Measurements from ENCODE around the gene RAI1.
"Not testable (repeated sequence)": the region's sequence is repeated elsewhere in the genome, so short reads cannot be mapped to it uniquely, and the experiment has no call there.

Gene RAI1

GRCh38 chr17:17689312-17689711 is 8.1 kb downstream of the RAI1 start:
- H3K9me3 ChIP-seq (ENCODE audit: control insufficient read depth in 5 of 5, low read length in 5 of 5), result no peaks in the 10 kb centered on the region
- no peaks in the 10 kb centered on the region for H3K36me3 ChIP-seq (ENCODE audit: control insufficient read depth in 5 of 5, insufficient read depth in 5 of 5, low read length in 5 of 5)
- H3K4me3 ChIP-seq (ENCODE audit: low read depth in 1 of 5, low read length in 5 of 5), result no peak overlapping the region
- H3K9ac ChIP-seq (ENCODE audit: low read length in 5 of 5), result no peak overlapping the region
- H3K27me3 ChIP-seq (ENCODE audit: control insufficient read depth in 5 of 5, insufficient read depth in 4 of 5, low read length in 5 of 5), result no peaks in the 10 kb centered on the region
- H3K27ac ChIP-seq (ENCODE audit: low read depth, low read length), result no peak overlapping the region
- peaks cover 6 to 54% (median 44%) of the 10 kb centered on the region in 5 donors for H3K4me1 ChIP-seq (ENCODE audit: control insufficient read depth in 5 of 5, insufficient read depth in 5 of 5, low read length in 5 of 5)

- peaks cover 6 to 56% (median 41%) of the 10 kb centered on the region in 5 donors for H3K4me1 ChIP-seq (ENCODE audit: control insufficient read depth in 5 of 5, insufficient read depth in 5 of 5, low read length in 5 of 5)
- H3K36me3 ChIP-seq (ENCODE audit: control insufficient read depth in 5 of 5, insufficient read depth in 5 of 5, low read length in 5 of 5), result not testable (repeated sequence)
These were observed 9.0 kb downstream of the RAI1 start for GRCh38 chr17:17690233-17690632.

GRCh38 chr17:17691468-17692263 is 10.4 kb downstream of the RAI1 start:
- H3K4me3 ChIP-seq (ENCODE audit: low read depth in 1 of 5, low read length in 5 of 5), result no peak overlapping the region
- peak overlapping the region in 1 of 5 donors; percentile 52 for H3K9ac ChIP-seq (ENCODE audit: low read length in 5 of 5)
- H3K27ac ChIP-seq (ENCODE audit: low read depth, low read length), result no peak overlapping the region
- H3K9me3 ChIP-seq (ENCODE audit: control insufficient read depth in 5 of 5, low read length in 5 of 5), result no peaks in the 10 kb centered on the region
- H3K4me1 ChIP-seq (ENCODE audit: control insufficient read depth in 5 of 5, insufficient read depth in 5 of 5, low read length in 5 of 5), result peaks cover 6 to 54% (median 45%) of the 10 kb centered on the region in 5 donors
- no peaks in the 10 kb centered on the region for H3K27me3 ChIP-seq (ENCODE audit: control insufficient read depth in 5 of 5, insufficient read depth in 4 of 5, low read length in 5 of 5)
- H3K36me3 ChIP-seq (ENCODE audit: control insufficient read depth in 5 of 5, insufficient read depth in 5 of 5, low read length in 5 of 5), result no peaks in the 10 kb centered on the region

More at GRCh38 chr17:17690233-17690632, 9.0 kb downstream of the RAI1 start:
- H3K9me3 ChIP-seq (ENCODE audit: control insufficient read depth in 5 of 5, low read length in 5 of 5); H3K27me3 ChIP-seq (ENCODE audit: control insufficient read depth in 5 of 5, insufficient read depth in 4 of 5, low read length in 5 of 5); H3K4me3 ChIP-seq (ENCODE audit: low read depth in 1 of 5, low read length in 5 of 5); H3K27ac ChIP-seq (ENCODE audit: low read depth, low read length): not testable (repeated sequence)
- peak overlapping the region in 1 of 5 donors; percentile 64 for H3K9ac ChIP-seq (ENCODE audit: low read length in 5 of 5)

- Histone ChIP-seq H3K9me3 (ENCODE audit: control insufficient read depth in 5 of 5, low read length in 5 of 5) (no peaks in the 10 kb centered on the region), H3K36me3 (ENCODE audit: control insufficient read depth in 5 of 5, insufficient read depth in 5 of 5, low read length in 5 of 5) (no peaks in the 10 kb centered on the region), H3K27me3 (ENCODE audit: control insufficient read depth in 5 of 5, insufficient read depth in 4 of 5, low read length in 5 of 5) (no peaks in the 10 kb centered on the region), H3K9ac (ENCODE audit: low read length in 5 of 5) (peak overlapping the region in 2 of 5 donors; percentile 3 to 84), H3K4me1 (ENCODE audit: control insufficient read depth in 5 of 5, insufficient read depth in 5 of 5, low read length in 5 of 5) (peaks cover 6 to 61% (median 52%) of the 10 kb centered on the region in 5 donors), H3K27ac (ENCODE audit: low read depth, low read length) (peak overlapping the region; percentile 97), H3K4me3 (ENCODE audit: low read depth in 1 of 5, low read length in 5 of 5) (no peak overlapping the region)
These were observed 11.3 kb downstream of the RAI1 start for GRCh38 chr17:17692353-17693252.

- Histone ChIP-seq H3K9ac (ENCODE audit: low read length in 5 of 5) (peak overlapping the region; percentile 81 to 88 (median 84)), H3K36me3 (ENCODE audit: control insufficient read depth in 5 of 5, insufficient read depth in 5 of 5, low read length in 5 of 5) (no peaks in the 10 kb centered on the region), H3K27me3 (ENCODE audit: control insufficient read depth in 5 of 5, insufficient read depth in 4 of 5, low read length in 5 of 5) (no peaks in the 10 kb centered on the region), H3K4me1 (ENCODE audit: control insufficient read depth in 5 of 5, insufficient read depth in 5 of 5, low read length in 5 of 5) (peaks cover 8 to 70% (median 62%) of the 10 kb centered on the region in 5 donors), H3K9me3 (ENCODE audit: control insufficient read depth in 5 of 5, low read length in 5 of 5) (no peaks in the 10 kb centered on the region), H3K27ac (ENCODE audit: low read depth, low read length) (peak overlapping the region; percentile 97), H3K4me3 (ENCODE audit: low read depth in 1 of 5, low read length in 5 of 5) (peak overlapping the region; percentile 27 to 68 (median 58))
These were observed 12.3 kb downstream of the RAI1 start for GRCh38 chr17:17693253-17694168.

- no peaks in the 10 kb centered on the region for H3K36me3 ChIP-seq (ENCODE audit: control insufficient read depth in 5 of 5, insufficient read depth in 5 of 5, low read length in 5 of 5)
- no peaks in the 10 kb centered on the region for H3K27me3 ChIP-seq (ENCODE audit: control insufficient read depth in 5 of 5, insufficient read depth in 4 of 5, low read length in 5 of 5)
- H3K4me1 ChIP-seq (ENCODE audit: control insufficient read depth in 5 of 5, insufficient read depth in 5 of 5, low read length in 5 of 5), result peaks cover 13 to 79% (median 71%) of the 10 kb centered on the region in 5 donors
- H3K27ac ChIP-seq (ENCODE audit: low read depth, low read length), result peak overlapping the region; percentile 99
- peak overlapping the region; percentile 43 to 79 (median 70) for H3K4me3 ChIP-seq (ENCODE audit: low read depth in 1 of 5, low read length in 5 of 5)
- peak overlapping the region; percentile 87 to 98 (median 92) for H3K9ac ChIP-seq (ENCODE audit: low read length in 5 of 5)
- H3K9me3 ChIP-seq (ENCODE audit: control insufficient read depth in 5 of 5, low read length in 5 of 5), result no peaks in the 10 kb centered on the region
These were observed 13.2 kb downstream of the RAI1 start for GRCh38 chr17:17694169-17695081.

- Histone ChIP-seq H3K27me3 (ENCODE audit: control insufficient read depth in 5 of 5, insufficient read depth in 4 of 5, low read length in 5 of 5) (no peaks in the 10 kb centered on the region), H3K9ac (ENCODE audit: low read length in 5 of 5) (peak overlapping the region in 3 of 5 donors; percentile 92 to 98 (median 93)), H3K27ac (ENCODE audit: low read depth, low read length) (peak overlapping the region; percentile 99), H3K36me3 (ENCODE audit: control insufficient read depth in 5 of 5, insufficient read depth in 5 of 5, low read length in 5 of 5) (no peaks in the 10 kb centered on the region), H3K4me3 (ENCODE audit: low read depth in 1 of 5, low read length in 5 of 5) (no peak overlapping the region), H3K4me1 (ENCODE audit: control insufficient read depth in 5 of 5, insufficient read depth in 5 of 5, low read length in 5 of 5) (peaks cover 14 to 94% (median 86%) of the 10 kb centered on the region in 5 donors), H3K9me3 (ENCODE audit: control insufficient read depth in 5 of 5, low read length in 5 of 5) (no peaks in the 10 kb centered on the region)
These were observed 14.8 kb downstream of the RAI1 start for GRCh38 chr17:17696085-17696484.

- peak overlapping the region; percentile 99 for H3K27ac ChIP-seq (ENCODE audit: low read depth, low read length)
- no peaks in the 10 kb centered on the region for H3K27me3 ChIP-seq (ENCODE audit: control insufficient read depth in 5 of 5, insufficient read depth in 4 of 5, low read length in 5 of 5)
- H3K9me3 ChIP-seq (ENCODE audit: control insufficient read depth in 5 of 5, low read length in 5 of 5), result no peaks in the 10 kb centered on the region
- no peaks in the 10 kb centered on the region for H3K36me3 ChIP-seq (ENCODE audit: control insufficient read depth in 5 of 5, insufficient read depth in 5 of 5, low read length in 5 of 5)
- no peak overlapping the region for H3K4me3 ChIP-seq (ENCODE audit: low read depth in 1 of 5, low read length in 5 of 5)
- peaks cover 14 to 87% (median 81%) of the 10 kb centered on the region in 5 donors for H3K4me1 ChIP-seq (ENCODE audit: control insufficient read depth in 5 of 5, insufficient read depth in 5 of 5, low read length in 5 of 5)
- H3K9ac ChIP-seq (ENCODE audit: low read length in 5 of 5), result peak overlapping the region in 3 of 5 donors; percentile 15 to 98 (median 43)
These were observed 15.8 kb downstream of the RAI1 start for GRCh38 chr17:17696882-17697633.

All from subcutaneous abdominal adipose tissue (tissue), 5 donors.